Measurements from ENCODE around the gene ZNRF3.

The ZNRF3 gene

DNA sequence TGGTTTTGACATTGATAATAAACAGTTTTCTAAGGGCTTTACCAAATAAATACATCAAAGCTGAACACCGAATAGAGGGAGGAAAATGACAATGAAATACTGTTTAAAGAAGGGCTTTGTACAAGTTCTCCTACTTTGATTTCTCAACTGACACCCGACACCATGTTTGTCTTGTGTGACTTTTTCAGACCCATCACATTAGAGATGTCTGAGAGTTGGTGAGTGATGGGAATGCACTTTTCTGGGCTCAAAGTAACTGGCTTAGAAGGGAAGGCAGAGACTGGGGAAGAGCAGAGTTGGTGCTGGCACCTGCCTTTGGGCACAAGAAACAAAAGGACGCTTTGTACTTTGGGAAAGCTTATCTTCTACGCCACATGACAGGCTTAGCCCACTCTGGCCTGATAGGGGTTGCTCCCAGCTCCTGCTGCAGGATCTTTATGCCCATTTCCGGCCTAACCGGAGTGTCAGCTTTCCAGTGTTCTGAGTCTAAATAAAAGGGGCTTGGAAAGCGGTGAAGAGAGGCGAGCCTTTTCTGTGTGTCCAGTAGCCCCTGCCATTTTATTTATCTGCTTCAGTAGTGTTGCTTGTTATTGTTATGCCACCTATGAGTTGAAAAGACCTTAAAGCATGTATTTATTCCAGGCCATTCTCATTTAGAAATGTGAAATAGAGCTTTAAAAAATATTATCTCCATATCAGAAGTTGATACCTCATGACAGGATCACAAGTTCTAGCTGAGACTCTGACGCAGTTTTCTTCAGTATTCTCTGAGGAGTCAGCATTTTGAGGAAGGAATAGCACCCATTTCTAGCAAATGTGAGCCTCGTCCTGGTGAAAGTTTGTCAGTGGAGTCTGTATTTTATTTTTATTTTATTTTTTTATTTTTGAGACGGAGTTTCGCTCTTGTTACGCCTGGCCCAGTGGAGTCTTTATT lies 213.6 kb downstream of the ZNRF3 start:
- DNase-seq: no peak

DNA sequence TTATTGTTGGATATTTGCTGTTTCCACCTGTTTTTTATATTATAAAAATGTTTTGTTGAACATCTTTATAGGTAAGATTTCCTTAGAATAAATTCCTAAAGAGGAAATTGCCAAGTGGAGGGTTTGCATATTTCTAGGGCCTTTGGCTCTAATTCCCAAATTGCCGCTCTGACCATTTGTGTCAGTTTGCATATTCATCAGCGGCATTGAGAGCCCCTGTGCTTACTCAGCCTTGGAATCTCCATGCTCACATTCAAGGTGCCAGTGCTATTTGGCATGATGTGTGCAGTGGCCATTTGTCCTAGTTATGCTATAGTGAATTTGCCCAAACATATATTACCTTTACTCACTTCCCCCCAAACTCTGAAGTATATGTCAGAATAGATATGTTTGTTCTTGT lies 214.9 kb downstream of the ZNRF3 start:
- DNase-seq: no peak

DNA sequence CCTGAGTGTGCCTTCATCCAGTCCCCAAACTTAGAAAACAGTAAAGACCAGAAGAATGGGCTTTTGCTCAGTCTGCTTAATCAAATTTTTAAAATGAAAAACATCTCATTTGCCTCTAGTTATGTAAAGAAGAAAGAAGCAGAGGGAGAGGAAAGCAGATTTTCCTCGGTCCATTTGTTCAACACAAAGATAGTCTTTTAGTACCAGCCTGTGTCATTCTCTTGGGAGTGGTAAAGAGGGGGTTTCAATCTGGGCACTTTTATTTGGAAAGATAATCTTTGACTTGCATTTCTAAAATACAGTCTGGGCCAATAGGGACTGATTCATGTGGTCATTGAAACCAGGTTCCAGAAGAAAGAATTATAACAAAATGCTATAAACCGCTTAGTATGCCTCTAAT lies 218.9 kb downstream of the ZNRF3 start:
- no peak for DNase-seq

DNA sequence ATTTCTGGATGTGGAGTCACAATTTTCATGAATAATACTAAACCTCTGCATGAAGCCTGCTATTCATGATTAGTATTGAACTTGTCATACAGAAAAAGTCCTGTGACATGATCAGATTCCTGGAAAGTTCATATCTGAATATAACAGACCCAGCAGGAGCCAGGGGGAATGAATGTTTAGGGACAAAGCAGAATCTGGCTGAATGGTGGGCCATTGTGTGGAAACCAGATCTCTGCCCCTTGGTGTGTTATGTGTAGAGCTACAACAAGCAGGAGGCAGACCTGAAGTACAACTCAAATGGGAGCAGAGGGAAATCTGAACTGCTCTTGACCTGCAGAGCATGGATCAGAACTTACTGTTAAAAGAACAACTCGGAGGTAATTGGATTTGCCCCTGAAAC lies 219.7 kb downstream of the ZNRF3 start:
- no peak for DNase-seq

DNA sequence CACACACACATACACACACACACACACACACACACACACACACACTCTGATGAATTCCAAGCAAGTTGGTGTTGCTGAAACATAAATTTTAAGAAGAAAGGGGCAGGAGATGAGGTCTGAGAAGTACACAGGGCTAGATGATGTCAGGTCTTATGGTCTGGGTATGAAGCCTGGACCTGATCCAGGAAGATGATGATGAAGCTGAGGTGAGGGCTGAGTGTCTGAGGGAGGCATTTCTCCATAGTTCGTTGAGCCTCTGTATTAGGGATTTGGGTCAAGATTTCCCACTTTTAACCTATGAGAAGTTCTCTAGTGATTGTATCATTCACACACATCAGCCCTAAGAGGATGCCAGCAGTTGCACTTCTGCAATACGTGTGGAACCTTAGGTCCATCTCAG lies 222.1 kb downstream of the ZNRF3 start:
- DNase-seq: no peak

DNA sequence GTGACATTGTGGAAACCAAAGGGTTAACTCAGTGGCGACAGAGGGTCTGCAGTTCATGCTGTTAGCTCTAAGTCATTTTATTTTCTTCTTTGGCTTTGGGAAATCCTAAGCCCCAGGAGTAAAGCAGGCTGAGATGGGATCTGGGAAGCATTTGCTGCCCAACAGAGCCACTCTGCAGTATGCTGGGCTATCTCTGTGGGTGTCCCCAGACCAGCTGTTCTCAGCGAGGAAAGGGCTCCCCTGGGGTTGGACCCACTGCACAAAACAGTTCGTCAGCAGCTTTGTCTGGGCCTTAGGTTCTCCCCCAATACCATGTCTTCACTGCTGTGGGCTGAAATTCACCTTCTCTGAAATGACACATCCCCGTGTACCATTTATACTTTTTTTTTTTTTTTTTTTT lies 223.5 kb downstream of the ZNRF3 start:
- DNase-seq: no peak
